Coronary artery (tissue), 2 donors: ENCODE data around the gene GNAL.
"Not testable (repeated sequence)": the region's sequence is repeated elsewhere in the genome, so short reads cannot be mapped to it uniquely, and the experiment has no call there.

Experiments used
- DNase-seq: peaks from one replicate; pipeline ENCODE4 v3.0.0-alpha.2; 2017; ENCODE audit warnings: low spot score
- H3K27ac ChIP-seq, 2 donors: fragments of 200-600 bp; sonication (generic); one replicate each; pipeline ENCODE4 v1.5.1; 2016 to 2019
- H3K4me3 ChIP-seq: fragments of 200-600 bp; sonication (generic); 2 replicates; pipeline ENCODE4 v1.5.1; 2016; ENCODE audit warnings: mild to moderate bottlenecking, moderate library complexity
- CTCF ChIP-seq: fragments of 200-600 bp; sonication (generic); IDR thresholded peaks from one replicate; pipeline ENCODE4 v1.5.1; 2019; ENCODE audit warnings: antibody characterized with exemption

GNAL gene

GRCh38 chr18:11676386-11676785, 12.7 kb upstream of the GNAL start:
- no peak for TF ChIP-seq CTCF
- H3K4me3 ChIP-seq: no peak overlapping the region
- DNase-seq: no peak
- no peak overlapping the region for H3K27ac ChIP-seq

- Histone ChIP-seq H3K4me3 (no peak overlapping the region), H3K27ac (no peak overlapping the region)
- TF ChIP-seq CTCF: no peak
- DNase-seq: no peak
Measured at GRCh38 chr18:11676867-11677266, 12.2 kb upstream of the GNAL start.

GRCh38 chr18:11678211-11678610, 10.9 kb upstream of the GNAL start:
- no peak for TF ChIP-seq CTCF
- no peak overlapping the region for H3K4me3 ChIP-seq
- no peak for DNase-seq

GRCh38 chr18:11689669-11690565, 853 bp downstream of the GNAL start:
- Histone ChIP-seq H3K4me3 (peak overlapping the region; percentile 80), H3K27ac (peak overlapping the region; percentile 69 to 89)
- no peak for TF ChIP-seq CTCF
- DNase-seq: no peak

More at GRCh38 chr18:11678211-11678610, 10.9 kb upstream of the GNAL start:
- H3K27ac ChIP-seq: no peak overlapping the region

- not testable (repeated sequence) for H3K27ac ChIP-seq, H3K4me3 ChIP-seq, DNase-seq
Measured at GRCh38 chr18:11690660-11691059, 1.6 kb downstream of the GNAL start.

- no peak overlapping the region for H3K27ac ChIP-seq
- H3K4me3 ChIP-seq: no peak overlapping the region
- no peak for DNase-seq
- no peak for TF ChIP-seq CTCF
Measured at GRCh38 chr18:11695736-11696135, 6.7 kb downstream of the GNAL start.

- TF ChIP-seq CTCF: no peak
- no peak for DNase-seq
- H3K4me3 ChIP-seq: no peak overlapping the region
Measured at GRCh38 chr18:11696451-11696850, 7.4 kb downstream of the GNAL start.

More at GRCh38 chr18:11696451-11696850, 7.4 kb downstream of the GNAL start:
- no peak overlapping the region for H3K27ac ChIP-seq
